Renal cortical epithelial cell (primary cell): ENCODE data around the gene TMEM232. TPM values are rescaled to one million over a fixed set of nuclear protein-coding genes. Genes with fewer than 3 reads are reported as not detected.
"Not testable (repeated sequence)": the region's sequence is repeated elsewhere in the genome, so short reads cannot be mapped to it uniquely, and the experiment has no call there.

Experiments
- DNase-seq: peaks from one replicate; pipeline ENCODE4 v3.0.0-alpha.2; 2011; ENCODE audit warnings: low read depth
- total RNA-seq: library from RNA; depleted of rRNA; stranded (reverse); fragments of >200 nt; gene quantifications from 2 replicates; pipeline ENCODE4 v1.2.3, GENCODE V29; 2014

TMEM232 gene
- total RNA-seq, 1 donor from 2014 or later = 9.1 TPM

DNA sequence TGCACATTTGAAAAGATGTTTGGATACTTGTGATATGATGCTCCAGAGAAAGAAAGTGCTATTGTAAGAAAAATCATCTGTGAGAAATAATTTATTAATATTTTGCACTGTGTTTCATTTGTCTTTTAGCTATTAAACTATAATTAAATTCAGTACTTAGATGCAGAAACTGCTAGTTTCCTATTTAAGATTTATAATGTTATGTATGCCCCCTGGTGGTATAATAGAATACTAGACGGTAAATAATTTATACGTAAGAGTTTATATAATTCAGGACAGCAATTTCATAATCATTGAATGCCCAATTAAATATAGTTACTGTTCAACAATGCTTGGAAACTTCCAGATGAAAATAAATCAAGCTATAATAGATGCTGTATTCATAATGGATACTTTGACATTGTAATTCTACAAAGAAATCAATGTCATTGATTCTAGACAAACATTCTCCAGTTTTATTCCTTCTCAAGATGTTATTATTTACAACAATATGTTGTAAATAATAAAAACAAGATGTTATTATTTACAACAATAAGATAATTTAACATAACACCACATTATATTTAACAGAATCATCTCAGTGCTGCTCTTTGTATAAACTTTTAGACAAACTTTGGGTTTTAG, 101.0 kb downstream of the TMEM232 start:
- DNase-seq = peak; percentile 64

DNA sequence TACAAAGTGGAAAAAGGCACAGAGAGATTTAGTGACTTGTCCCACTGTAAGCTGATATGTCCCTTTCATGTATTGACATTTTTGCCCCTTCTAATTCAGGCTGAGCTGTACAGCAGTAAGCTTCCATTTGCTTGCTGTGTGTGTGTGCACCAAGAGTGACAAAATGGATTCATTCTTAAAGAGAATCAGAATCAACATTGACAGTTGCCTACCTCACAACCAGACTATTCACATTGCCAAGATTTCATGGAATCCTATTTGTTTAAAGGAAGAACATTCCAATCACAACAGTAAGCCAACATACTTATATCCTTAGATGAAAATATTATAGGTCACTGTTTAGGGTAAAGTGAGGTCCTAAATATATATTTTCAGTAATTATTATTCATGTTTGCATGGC, 102.6 kb downstream of the TMEM232 start:
- no peak for DNase-seq

DNA sequence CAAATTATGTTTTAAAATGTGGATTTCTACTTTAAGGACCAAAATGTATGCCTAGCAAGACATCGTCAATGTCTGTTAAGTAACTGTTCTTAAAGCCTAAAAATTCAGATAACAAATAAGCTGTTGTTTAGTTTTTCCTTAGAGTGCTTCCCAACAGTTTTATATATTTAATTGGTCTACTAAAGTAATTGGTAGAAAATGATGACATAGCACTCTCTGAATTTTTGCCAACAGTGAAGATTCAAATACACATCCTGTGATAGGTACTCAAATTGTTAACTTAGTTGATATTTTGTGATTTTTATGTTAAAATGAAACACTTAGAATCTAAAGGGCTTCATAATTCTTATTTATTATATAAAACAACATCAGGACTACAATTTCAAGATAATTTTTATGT, 107.5 kb downstream of the TMEM232 start:
- no peak for DNase-seq

DNA sequence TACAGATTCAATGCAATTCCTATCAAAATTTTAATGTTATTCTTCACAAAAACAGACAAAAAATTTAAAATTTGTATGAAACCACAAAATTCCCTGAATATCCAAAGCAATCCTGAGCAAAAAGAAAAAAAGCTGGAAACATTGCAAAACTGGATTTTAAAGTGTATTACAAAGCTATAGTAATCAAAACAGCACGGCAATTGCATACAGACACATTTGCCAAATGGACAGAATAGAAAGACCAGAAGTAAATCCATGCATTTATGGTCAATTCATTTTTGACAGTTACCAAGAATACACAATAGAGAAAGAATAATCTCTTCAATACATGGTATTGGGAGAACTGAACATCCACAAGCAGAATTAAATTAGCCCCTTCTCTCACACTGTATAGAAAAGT, 110.5 kb downstream of the TMEM232 start:
- no peak for DNase-seq

DNA sequence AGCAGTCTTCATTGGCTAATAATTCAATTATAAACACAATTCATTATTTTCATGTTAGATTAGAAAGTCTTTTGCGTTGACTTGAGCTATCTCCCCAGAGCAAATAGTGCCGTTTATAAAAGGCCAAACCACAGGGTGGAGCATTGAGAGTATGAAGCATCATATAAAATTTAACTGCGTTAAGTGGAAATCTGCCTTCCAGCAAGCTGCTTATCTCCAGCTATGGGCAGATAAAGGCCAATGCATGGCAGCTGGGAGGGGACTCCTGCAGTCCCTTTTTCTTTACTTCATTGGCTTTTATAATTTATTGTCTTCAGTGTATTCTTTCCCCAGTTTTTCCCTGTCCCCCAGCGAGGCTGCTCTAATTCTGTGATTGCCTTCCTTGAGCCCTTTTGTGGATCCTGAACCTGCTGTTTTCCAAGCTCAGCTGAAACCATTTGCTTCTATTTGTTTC, 113.7 kb downstream of the TMEM232 start:
- DNase-seq = no peak

DNA sequence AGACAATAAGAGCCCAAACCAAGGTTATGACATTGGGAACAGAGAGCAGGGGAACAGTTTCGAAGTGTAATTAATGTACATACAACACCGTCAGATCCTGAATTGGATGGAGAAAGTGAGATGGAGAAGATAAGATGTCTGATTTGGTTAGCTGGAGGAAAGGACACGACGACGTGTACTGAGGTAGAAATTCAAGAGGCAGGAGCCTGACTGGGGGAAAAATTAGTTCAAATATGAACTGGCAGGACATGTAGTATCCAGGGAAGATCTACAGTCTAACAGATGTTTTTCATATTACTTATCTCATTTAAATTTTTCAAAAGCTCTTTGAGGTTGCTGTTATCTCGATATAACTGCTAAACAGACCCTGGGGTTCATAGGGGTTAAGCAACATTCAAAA, 114.7 kb downstream of the TMEM232 start:
- no peak for DNase-seq

DNA sequence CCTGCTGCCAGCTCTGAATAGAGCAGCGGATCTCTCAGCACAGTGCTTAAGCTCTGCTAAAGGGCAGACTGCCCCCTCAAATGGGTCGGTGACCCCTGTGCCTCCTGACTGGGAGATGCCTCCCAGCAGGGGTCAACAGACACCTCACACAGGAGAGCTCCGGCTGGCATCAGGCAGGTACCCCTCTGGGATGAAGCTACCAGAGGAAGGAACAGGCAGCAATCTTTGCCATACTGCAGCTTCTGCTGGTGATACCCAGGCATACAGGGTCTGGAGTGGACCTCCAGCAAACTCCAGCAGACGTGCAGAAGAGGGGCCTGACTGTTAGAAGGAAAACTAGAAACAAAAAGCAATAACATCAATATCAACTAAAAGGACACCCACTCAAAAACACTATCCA, 131.6 kb downstream of the TMEM232 start:
- no peak for DNase-seq

DNA sequence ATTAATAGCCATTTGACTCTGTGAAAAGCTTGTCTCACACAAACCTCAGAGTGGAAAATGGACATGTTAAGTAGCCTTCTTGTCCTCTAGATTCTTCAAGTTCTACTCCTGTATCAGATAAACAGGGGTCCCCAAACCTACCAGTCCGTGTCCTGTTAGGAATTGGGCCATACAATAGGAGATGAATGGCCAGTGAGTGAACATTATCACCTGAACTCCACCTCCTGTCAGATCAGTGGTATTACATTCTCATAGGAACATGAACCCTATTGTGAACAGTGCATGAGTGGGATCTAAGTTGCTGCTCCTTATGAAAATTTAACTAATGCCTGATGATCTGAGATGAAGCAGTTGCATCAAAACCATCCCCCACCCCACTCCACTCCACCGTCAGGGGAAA, 136.3 kb downstream of the TMEM232 start:
- DNase-seq = peak; percentile 35

DNA sequence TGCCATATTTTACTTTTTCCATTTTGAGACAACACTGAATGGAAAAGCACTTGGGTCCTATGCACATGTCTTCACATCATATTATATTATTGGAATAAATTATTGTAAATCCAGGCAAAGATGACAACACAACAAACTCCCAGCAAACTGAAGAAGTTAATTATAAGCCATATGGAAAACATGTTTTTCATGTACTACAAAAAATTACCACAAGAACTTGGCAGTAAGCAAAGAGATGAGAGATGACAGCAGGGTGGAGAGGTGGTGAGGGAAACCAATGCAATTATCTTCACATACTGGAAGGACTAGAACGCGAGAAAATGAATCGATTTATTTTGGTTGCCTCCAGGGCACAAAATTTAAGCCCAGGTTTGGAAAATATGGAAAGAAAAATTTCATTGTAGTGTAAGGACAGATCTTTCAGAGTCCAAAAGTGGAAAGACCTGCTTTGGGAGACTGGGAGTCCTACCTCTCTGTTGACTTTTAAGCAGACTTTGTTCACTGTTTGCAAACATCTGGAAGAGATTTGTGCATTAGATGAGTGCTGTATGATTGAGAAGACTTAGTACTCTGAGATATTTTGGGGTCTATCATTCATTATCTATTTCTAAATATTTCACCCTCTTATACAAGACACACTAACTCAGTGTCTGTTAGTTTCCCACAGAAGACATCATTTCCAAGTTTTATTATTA, 138.0 kb downstream of the TMEM232 start:
- no peak for DNase-seq

DNA sequence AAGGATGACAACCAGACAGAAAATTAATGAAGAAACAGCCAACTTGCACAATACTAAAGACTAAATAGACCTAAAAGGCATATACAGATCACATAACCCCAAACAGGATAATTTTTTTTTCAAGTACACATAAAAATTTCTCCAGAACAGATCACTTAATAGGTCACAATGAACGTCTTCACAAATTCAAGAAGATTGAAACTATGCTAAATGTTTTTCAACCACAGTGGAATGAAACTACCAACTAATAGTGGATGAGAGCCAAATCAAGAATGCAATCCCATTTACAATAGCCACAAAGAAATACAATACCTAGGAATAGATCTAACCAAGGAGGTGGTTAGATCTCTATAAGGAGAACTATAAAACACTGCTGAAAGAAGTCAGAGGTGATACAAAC, 145.8 kb downstream of the TMEM232 start:
- DNase-seq = no peak

DNA sequence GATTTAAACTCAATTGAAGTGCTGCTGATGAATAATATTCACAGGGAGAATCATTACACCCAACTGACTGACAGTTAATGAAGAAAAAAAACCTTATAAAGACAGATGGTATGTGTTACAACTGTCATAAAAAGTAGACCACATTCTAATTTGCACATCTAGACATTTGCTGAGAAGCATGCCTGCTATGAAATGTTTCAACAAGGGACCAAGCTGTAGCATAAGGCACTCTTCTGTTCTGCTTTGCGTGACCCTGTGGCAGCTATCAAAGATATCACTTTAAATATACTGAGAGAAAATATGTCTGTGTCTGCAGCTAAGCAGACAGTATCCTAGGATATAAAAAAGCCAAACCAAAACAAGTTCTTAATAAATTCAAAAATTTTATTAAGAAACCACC, 153.7 kb downstream of the TMEM232 start:
- no peak for DNase-seq

DNA sequence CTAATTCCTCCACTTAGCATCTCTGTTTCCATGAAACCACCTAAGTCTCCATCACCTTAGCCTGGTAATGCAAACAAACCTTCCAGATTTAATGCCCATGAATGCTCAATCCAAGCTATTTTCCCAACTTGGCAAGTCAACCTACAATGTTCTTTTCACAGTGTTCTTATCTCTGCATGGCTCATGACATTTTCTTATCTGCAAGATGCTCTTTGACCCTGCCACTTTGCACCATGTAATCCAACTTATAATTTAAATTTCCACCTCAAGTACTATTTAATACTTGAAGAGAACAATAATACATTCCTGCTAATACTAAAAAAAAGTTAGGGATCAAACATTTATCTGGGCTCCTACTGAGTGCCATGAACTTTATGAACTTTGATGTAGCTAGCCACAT, 164.3 kb downstream of the TMEM232 start:
- no peak for DNase-seq

DNA sequence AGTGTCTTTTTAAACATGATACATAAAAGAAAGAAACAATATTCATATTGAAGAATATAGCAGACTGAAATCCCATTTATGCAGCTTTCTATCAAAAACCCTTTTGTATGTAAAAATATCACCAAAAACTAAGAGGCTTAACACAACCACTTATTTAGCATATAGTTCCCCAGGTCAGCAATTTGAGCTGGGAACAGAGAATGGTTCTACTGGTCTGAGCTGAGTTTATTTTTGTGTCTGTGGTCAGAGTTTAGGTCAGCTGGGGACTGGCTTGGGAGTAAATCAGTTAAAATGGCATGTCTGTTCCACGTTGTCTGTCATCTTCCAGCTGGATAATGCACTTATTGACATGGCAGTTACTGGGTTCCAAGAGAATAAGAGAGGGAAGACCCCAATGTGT, 165.0 kb downstream of the TMEM232 start:
- no peak for DNase-seq

DNA sequence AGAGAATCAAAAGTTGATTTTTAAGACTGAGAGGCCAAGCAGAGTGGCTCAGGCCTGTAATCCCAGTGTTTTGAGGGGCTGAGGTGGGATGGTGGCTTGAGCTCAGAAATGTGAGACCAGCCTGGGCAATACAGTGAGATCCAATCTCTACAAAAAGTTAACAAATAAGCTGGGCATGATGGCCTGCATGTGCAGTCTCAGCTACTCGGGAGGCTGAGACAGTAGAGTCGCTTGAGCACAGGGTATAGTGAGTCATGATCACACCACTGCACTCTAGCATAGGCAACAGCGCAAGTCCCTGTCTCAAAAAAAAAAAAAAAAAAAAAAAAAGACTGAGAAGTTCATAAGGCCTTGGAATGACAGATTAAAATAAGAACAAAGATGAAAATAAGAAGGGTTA, 177.2 kb downstream of the TMEM232 start:
- no peak for DNase-seq

DNA sequence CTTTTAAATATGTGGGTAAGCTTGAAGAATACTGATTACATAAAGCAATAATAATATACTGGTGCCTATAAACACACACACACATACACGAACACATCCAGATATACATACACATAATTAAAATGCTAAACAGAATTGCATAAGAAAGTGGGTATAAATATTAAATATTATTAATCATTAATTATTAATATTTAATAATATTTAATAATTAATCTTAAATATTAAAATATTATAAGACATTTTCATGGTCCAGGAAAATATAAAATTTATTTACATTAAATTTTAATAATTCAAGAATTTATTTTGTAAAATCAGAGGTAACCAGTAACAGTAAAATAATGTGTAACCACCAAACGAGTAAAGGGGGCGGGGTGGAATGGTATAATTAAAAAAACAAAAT, 178.3 kb downstream of the TMEM232 start:
- no peak for DNase-seq

DNA sequence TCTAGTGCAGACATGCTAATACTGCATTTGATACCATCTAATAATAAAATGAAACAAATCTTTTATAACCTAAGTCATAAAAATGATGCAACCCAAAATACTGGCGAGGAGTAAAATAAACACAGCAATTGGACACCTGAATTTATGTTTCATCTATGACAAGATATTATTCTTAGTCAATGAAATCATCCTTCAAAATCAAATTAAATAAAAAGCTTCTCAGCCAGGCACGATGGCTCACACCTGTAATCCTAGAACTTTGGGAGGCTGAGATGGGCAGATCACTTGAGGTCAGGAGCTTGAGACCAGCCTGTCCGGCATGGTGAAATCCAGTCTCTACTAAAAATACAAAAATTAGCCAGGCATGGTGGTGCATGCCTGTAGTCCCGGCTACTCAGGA, 179.0 kb downstream of the TMEM232 start:
- DNase-seq = no peak

DNA sequence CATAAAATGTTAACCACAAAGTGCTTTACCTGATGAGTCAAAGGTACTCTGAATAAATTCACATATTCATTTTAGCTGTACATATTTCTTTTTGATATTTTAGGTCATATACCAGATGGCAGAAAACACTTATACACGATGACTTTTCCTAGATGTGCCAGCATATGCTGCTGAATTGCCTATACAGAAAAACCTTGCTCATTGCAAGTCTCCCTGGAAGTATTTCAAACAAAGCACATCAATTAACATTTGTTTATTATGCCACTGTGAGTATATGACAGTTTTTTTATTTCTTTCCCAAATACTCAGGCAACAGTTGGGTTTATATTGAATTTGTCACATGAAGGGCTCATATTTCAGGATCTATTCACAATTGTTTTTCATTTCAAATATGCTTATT, 180.8 kb downstream of the TMEM232 start:
- no peak for DNase-seq

DNA sequence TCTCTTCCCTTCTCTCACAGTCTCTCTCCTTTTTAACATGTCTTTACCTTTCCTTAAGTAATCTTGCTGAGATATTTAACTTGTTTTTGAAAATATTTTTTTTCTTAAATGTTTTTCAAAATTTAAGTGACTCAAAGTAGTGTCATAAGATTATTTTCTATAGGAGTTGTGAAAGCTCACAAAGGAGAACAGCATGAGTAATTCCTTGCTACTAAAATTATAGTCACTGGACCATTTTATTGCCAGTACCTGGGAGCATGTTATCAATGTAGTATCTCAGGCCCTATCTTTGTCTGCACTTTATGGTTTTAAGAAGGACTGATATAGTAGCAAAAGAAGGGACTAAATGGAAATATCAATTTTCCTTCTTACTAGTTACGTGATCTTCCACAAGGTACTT, 181.9 kb downstream of the TMEM232 start:
- DNase-seq = peak; percentile 21

DNA sequence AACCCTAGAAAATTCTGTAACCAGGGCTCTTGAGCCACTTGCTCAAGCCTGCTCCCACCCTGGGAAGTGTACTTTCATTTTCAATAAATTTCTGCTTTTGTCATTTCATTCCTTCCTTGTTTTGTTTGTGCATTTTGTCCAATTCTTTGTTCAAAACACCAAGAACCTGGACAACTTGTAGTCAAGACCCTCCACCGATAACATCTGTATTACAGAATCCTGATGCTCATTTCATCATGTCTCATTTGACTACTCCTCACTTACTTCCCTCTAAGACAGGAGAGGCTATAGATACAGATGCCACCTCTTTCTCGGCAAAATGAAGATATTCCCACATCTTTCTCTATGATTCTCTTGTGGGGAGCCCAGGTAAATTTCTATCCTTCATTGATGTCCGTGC, 183.5 kb downstream of the TMEM232 start:
- no peak for DNase-seq

DNA sequence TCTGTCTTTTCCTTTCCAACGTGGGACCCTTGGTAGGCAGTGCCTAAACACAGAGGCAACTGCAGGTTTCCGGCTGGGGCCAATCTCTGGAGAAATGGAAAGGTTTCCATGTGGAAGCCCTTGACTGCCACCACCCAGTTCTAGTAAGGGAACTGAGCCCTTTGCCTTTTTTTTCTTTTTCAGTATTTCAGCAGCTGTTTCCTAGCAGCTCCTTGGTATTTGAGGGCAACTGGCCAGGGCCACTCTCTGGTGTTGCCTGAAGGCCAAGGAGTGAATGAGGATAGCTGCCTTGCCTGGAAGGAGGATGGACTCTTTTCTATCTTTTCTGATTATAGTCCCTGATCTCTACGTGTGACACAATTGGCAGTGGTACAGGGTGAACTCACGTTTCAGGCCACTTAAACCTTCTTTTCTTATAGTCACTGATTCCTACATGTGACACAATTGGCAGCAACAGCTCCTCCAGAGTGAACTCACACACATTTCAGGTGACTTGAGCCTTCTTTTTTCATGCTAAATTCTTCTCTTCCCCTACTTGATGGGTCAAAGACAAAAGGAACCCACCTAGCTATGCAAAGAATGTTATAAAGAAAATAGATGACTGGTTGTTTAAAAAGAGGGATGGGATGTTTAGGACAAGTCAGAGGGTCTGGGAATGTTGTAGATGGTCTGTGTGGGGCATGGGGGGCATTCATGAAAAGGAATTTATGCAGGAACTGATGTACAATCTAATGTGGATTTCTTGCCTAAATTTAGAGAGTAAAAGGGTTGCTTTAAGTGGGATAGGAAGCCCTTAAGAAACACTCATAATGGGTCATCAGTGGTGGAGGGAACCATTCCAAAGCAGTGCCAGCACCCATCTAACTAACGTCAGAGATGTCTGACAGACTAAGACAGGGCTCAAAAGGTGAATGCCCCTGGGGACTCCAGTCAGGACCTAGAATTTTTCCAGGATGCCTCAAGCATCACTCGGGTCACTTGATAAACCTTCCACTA, 190.1 kb downstream of the TMEM232 start:
- no peak for DNase-seq

DNA sequence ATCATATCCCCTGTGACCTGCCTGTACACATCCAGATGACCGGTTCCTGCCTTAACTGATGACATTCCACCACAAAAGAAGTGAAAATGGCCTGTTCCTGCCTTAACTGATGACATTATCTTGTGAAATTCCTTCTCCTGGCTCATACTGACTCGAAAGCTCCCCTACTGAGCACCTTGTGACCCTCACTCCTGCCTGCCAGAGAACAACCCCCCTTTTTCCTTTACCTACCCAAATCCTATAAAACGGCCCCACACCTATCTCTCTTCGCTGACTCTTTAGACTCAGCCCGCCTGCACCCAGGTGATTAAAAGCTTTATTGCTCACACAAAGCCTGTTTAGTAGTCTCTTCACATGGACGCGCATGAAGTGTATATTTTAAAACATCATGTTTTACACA, 191.3 kb downstream of the TMEM232 start:
- DNase-seq = not testable (repeated sequence)

DNA sequence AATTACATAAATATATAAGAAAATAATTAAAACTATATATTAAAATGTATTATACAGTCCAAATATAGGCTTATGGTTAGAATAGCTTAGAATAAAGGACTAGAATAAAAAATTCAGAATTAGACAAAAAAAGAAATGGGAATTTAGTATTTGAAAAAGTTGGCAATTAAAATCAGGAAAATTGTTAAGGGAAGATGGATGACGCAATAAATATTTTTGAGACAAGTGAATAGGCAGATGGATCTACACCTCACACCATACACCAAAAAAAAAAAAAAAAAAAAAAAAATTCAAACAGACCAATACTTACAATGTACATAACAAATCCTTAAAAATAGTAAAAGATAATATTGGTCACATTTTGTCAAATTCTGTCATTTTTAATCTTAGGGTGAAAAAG, 200.7 kb downstream of the TMEM232 start:
- no peak for DNase-seq

DNA sequence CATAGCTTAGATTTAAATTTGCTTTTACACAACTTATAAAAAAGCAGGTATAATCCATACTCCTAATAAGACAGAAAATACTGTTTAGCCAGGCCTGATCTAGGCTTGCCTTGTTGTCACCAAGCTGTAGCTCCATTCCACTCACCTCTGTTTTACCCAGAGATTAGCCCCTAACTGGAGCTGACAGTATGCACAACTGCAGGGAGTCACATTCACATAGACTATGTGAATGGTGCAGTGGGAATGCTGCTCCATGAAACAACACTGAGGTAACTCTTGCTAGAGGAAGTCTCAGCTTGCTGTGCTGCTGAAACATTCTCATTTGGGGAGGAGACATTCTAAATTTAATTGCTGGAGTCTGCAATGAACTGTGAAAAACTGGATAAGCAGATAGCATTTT, 209.1 kb downstream of the TMEM232 start:
- peak; percentile 24 for DNase-seq
